Measurements from ENCODE around the gene DNAJC30. TPM values are rescaled to one million over a fixed set of nuclear protein-coding genes. Genes with fewer than 3 reads are reported as not detected.

DNAJC30 gene
- total and polyA plus RNA-seq, 2 donors (not counting 1 experiment from before 2014, with no cell fraction given), result 6.6 to 15.5 TPM

DNA sequence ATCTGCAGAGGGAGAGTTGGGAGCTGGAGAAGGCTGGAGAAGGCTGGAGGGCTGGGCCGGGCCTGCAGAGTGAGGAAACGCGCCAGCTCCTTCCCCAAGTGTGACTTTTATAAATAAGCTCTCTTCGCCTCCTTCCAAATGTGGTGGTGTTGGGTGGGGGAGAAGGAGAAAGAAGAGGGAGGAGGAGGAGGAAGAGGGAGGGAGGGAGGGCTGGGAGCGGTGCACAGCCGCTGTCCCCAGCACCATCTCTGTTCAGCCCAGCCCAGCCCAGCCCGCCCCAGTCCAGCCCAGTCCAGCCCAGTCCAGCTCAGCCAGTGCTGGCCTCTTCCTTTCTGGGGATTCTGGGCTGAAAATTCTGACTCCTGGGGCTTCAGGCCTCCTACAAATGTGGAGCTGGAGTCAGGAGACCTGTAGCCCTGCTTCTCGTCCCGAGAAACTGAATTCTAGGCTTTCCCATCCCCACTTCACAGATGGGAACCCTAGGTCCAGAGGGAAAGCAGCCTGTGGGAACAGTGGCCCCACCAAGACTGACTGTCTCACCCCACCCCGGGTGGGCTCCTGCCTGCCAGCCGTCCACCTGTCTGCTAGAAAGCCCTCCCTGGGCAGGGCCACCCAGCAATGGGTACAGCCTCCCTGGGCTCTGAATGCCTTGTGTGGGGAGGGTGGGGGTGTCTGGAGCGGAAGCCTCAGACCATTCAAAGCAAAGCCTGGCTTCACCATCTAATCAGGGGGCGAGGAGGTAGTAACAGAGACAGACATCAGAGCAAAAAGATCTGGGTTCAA, 34.0 kb upstream of the DNAJC30 start:
- Mint-ChIP-seq H3K4me3 (peak overlapping the region; percentile 83), H3K9me3 (ENCODE audit: insufficient read depth) (no peaks in the 10 kb centered on the region), H3K27me3 (peaks cover 38% of the 10 kb centered on the region), H3K4me1 (peaks cover 20% of the 10 kb centered on the region), H3K27ac (no peak overlapping the region)
- no peak overlapping the region for H3K9ac ChIP-seq (ENCODE audit: low read length)
- ATAC-seq (ENCODE audit: low read depth) (no peak), DNase-seq (no peak)
- H3K4me3 ChIP-seq (ENCODE audit: control extremely low read depth in 1 of 5, extremely low read depth in 1 of 5, insufficient read depth in 1 of 5, low read depth in 2 of 5, low read length in 4 of 5), result no peak overlapping the region
- peaks cover 0 to 11% (median 0%) of the 10 kb centered on the region in 3 donors for H3K9me3 ChIP-seq (ENCODE audit: control extremely low read depth in 1 of 3, control insufficient read depth in 2 of 3, insufficient read depth in 1 of 3, low read length in 2 of 3)
- ChIA-PET POLR2A (interaction anchor here (0.6 to 0.9 kb wide), 2 partner anchors 16 to 34 kb away, joined by 4 to 5 read pairs; partner anchors contain the start of genes BUD23 and DNAJC30), CTCF (interaction anchor here (2.3 kb wide), 1 partner anchor 8 kb away, joined by 8 read pairs; no protein-coding TSS in a partner anchor)
- peaks cover 25 to 31% of the 10 kb centered on the region in 2 donors for H3K4me1 ChIP-seq (ENCODE audit: control insufficient read depth in 2 of 2, insufficient read depth in 2 of 2, low read length in 2 of 2)
- peak overlapping the region; percentile 97 for H3K4me2 ChIP-seq (replicated peaks; ENCODE audit: low read depth, low read length, poor library complexity, severe bottlenecking)
- intact Hi-C loops (cut with micrococcal nuclease), result loop anchor here (5.0 kb wide), 1 partner anchor 35 kb away; the partner anchor contains the start of genes BUD23 and DNAJC30
- H3K79me2 ChIP-seq (ENCODE audit: control insufficient read depth, insufficient read depth, low read length), result no peaks in the 10 kb centered on the region
- TF ChIP-seq, protein P1, sequence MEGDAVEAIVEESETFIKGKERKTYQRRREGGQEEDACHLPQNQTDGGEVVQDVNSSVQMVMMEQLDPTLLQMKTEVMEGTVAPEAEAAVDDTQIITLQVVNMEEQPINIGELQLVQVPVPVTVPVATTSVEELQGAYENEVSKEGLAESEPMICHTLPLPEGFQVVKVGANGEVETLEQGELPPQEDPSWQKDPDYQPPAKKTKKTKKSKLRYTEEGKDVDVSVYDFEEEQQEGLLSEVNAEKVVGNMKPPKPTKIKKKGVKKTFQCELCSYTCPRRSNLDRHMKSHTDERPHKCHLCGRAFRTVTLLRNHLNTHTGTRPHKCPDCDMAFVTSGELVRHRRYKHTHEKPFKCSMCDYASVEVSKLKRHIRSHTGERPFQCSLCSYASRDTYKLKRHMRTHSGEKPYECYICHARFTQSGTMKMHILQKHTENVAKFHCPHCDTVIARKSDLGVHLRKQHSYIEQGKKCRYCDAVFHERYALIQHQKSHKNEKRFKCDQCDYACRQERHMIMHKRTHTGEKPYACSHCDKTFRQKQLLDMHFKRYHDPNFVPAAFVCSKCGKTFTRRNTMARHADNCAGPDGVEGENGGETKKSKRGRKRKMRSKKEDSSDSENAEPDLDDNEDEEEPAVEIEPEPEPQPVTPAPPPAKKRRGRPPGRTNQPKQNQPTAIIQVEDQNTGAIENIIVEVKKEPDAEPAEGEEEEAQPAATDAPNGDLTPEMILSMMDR (IDR thresholded peaks at IDR 0.05), result no peak
- no peak for TF ChIP-seq EZH2 (IDR thresholded peaks at IDR 0.05; ENCODE audit: borderline replicate concordance, insufficient read depth, low read depth, low read length, poor library complexity, severe bottlenecking)
- H3K27ac ChIP-seq (ENCODE audit: low read length in 2 of 2), result no peak overlapping the region
- H3K27me3 ChIP-seq (replicated peaks in 1 of 4; ENCODE audit: control extremely low read depth in 1 of 4, control insufficient read depth in 3 of 4, insufficient read depth in 4 of 4, low read length in 3 of 4), result peaks cover 0 to 64% (median 25%) of the 10 kb centered on the region in 4 experiments
- peaks cover 12% of the 10 kb centered on the region for H4K20me1 ChIP-seq (ENCODE audit: control insufficient read depth, insufficient read depth, low read length, poor library complexity, severe bottlenecking)
- 64% methylated on average over 6 of the region's 13 CpGs for WGBS (ENCODE audit: insufficient coverage)
- no peak overlapping the region for H2AFZ ChIP-seq (ENCODE audit: insufficient read depth, low read depth, low read length, poor library complexity, severe bottlenecking)
- H3K36me3 ChIP-seq (replicated peaks in 1 of 2; ENCODE audit: control extremely low read depth in 1 of 2, control insufficient read depth in 1 of 2, extremely low read depth in 1 of 2, insufficient read depth in 2 of 2, low read length in 1 of 2), result no peaks in the 10 kb centered on the region
